Thoracic aorta (tissue), 2 donors: ENCODE measurements around the gene TARBP1. TPM values are rescaled to one million over a fixed set of nuclear protein-coding genes. Genes with fewer than 3 reads are reported as not detected.
A peak's percentile ranks its signal among the peaks of the same experiment; 100 is the strongest.

ENCODE experiments used
- ATAC-seq: fragments of 150-250 bp; one replicate; pipeline ENCODE4 v1.8.0; 2017; ENCODE audit warnings: low read depth; ENCODE audit not compliant: insufficient number of reproducible peaks, low FRiP score
- DNase-seq: peaks from one replicate; pipeline ENCODE4 v3.0.0-alpha.2; 2020; ENCODE audit warnings: low spot score
- H3K27ac ChIP-seq, 2 donors: fragments of 200-600 bp; sonication (generic); 1 replicate in 1 of 2; 2 replicates in 1 of 2; pipeline ENCODE4 v1.5.1; 2016; ENCODE audit warnings: mild to moderate bottlenecking in 2 of 2, moderate library complexity in 2 of 2
- H3K27me3 ChIP-seq: fragments of 200-600 bp; sonication (generic); replicated peaks from 2 replicates; pipeline ENCODE4 v1.6.0; 2016; ENCODE audit warnings: mild to moderate bottlenecking; ENCODE audit not compliant: insufficient read depth
- H3K36me3 ChIP-seq: fragments of 200-600 bp; sonication (generic); one replicate; pipeline ENCODE4 v1.5.1; 2016
- H3K4me1 ChIP-seq, 2 donors: fragments of 200-600 bp; sonication (generic); 1 replicate in 1 of 2; 2 replicates in 1 of 2; pipeline versions ENCODE4 v1.5.1 to v1.6.0; 2016; ENCODE audit warnings: low read depth in 2 of 2, mild to moderate bottlenecking in 1 of 2; ENCODE audit not compliant: control insufficient read depth in 1 of 2
- H3K4me3 ChIP-seq: fragments of 200-600 bp; sonication (generic); 2 replicates; pipeline ENCODE4 v1.5.1; 2016; ENCODE audit warnings: mild to moderate bottlenecking
- H3K9me3 ChIP-seq: fragments of 200-600 bp; sonication (generic); 2 replicates; pipeline ENCODE4 v1.5.1; 2016
- total RNA-seq, 2 donors: library from RNA; depleted of rRNA; stranded (reverse); fragments of >200 nt; gene quantifications; one replicate each; pipeline versions ENCODE4 v1.1.0 to v1.2.3, GENCODE V29; 2016
- TF ChIP-seq, protein P1 (sequence below): fragments of 200-600 bp; sonication (generic); IDR thresholded peaks from one replicate; pipeline ENCODE4 v1.5.1; 2019; ENCODE audit warnings: antibody characterized with exemption

Gene TARBP1, protein sequence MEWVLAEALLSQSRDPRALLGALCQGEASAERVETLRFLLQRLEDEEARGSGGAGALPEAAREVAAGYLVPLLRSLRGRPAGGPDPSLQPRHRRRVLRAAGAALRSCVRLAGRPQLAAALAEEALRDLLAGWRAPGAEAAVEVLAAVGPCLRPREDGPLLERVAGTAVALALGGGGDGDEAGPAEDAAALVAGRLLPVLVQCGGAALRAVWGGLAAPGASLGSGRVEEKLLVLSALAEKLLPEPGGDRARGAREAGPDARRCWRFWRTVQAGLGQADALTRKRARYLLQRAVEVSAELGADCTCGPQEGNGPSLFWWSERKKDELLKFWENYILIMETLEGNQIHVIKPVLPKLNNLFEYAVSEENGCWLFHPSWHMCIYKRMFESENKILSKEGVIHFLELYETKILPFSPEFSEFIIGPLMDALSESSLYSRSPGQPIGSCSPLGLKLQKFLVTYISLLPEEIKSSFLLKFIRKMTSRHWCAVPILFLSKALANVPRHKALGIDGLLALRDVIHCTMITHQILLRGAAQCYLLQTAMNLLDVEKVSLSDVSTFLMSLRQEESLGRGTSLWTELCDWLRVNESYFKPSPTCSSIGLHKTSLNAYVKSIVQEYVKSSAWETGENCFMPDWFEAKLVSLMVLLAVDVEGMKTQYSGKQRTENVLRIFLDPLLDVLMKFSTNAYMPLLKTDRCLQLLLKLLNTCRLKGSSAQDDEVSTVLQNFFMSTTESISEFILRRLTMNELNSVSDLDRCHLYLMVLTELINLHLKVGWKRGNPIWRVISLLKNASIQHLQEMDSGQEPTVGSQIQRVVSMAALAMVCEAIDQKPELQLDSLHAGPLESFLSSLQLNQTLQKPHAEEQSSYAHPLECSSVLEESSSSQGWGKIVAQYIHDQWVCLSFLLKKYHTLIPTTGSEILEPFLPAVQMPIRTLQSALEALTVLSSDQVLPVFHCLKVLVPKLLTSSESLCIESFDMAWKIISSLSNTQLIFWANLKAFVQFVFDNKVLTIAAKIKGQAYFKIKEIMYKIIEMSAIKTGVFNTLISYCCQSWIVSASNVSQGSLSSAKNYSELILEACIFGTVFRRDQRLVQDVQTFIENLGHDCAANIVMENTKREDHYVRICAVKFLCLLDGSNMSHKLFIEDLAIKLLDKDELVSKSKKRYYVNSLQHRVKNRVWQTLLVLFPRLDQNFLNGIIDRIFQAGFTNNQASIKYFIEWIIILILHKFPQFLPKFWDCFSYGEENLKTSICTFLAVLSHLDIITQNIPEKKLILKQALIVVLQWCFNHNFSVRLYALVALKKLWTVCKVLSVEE (N-terminal part only)
- total RNA-seq, result 10 to 100 TPM; 11.5 to 13.5 TPM

- ATAC-seq (peak; percentile 41), DNase-seq (no peak)
- H3K27me3 ChIP-seq, result no peaks in the 10 kb centered on the region
- H3K4me3 ChIP-seq, result peak within 1 kb of the TSS; percentile 83
- peak within 1 kb of the TSS; percentile 38 to 47 for H3K27ac ChIP-seq
- peaks cover 4 to 6% of the 10 kb centered on the region in 2 donors for H3K4me1 ChIP-seq
- no peaks in the 10 kb centered on the region for H3K36me3 ChIP-seq
- H3K9me3 ChIP-seq, result no peaks in the 10 kb centered on the region
- TF ChIP-seq, protein P1, sequence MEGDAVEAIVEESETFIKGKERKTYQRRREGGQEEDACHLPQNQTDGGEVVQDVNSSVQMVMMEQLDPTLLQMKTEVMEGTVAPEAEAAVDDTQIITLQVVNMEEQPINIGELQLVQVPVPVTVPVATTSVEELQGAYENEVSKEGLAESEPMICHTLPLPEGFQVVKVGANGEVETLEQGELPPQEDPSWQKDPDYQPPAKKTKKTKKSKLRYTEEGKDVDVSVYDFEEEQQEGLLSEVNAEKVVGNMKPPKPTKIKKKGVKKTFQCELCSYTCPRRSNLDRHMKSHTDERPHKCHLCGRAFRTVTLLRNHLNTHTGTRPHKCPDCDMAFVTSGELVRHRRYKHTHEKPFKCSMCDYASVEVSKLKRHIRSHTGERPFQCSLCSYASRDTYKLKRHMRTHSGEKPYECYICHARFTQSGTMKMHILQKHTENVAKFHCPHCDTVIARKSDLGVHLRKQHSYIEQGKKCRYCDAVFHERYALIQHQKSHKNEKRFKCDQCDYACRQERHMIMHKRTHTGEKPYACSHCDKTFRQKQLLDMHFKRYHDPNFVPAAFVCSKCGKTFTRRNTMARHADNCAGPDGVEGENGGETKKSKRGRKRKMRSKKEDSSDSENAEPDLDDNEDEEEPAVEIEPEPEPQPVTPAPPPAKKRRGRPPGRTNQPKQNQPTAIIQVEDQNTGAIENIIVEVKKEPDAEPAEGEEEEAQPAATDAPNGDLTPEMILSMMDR, result no peak
These were observed at the start of gene TARBP1 for GRCh38 chr1:234478481-234479309. Gene TARBP1, minus strand, starts transcription at chr1:234479179. Its CDS starts 76 bp downstream, at chr1:234479103.

DNA sequence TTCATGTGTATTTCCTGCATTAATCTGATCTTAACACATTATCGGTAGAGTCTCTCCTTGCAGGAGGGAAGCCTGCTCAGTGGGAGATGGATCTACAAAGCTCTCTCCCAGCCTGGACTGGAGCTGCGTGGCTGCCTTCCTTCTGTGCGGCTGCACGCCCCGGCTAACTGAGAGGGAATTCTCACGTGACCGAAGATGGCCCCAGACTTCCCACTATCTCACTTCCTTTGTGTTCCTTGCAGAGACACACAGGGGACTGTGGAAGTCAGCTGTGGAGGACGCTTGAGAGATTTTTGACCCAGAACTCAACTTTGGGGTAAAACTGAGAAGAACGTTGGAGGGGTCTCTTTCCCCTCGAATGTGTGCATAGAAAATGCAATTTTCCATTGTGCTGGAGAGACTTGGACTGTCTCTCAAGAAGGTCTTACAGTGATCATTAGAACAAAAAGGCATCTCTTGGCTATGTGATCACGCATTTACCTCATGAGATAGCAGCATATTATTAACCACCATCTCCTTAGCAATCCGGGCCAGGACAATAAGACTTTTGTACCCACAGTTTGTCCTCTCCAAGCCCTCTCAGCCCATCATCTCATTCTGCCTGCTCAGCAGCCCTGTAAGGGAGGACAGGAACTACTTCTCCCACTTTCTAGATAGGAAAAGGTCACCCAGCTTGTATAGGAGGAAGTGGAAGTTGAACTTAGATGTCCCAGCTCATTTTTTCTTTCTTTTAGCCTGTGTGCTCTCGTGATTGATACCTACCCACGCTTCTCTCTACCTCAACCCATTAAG, 49.3 kb upstream of the TARBP1 start:
- no peak for DNase-seq

GRCh38 chr1:234527346-234527745, 48.4 kb upstream of the TARBP1 start:
- Histone ChIP-seq H3K9me3 (no peaks in the 10 kb centered on the region), H3K27me3 (no peaks in the 10 kb centered on the region), H3K4me3 (no peak overlapping the region), H3K27ac (no peak overlapping the region), H3K36me3 (no peaks in the 10 kb centered on the region), H3K4me1 (peaks cover 33 to 66% of the 10 kb centered on the region in 2 donors)
- TF ChIP-seq, protein P1, result no peak
- DNase-seq, result no peak
- ATAC-seq, result no peak

More for the DNA sequence above, 49.3 kb upstream of the TARBP1 start:
- no peak for ATAC-seq
- H3K9me3 ChIP-seq, result no peaks in the 10 kb centered on the region
- no peaks in the 10 kb centered on the region for H3K36me3 ChIP-seq
- H3K27me3 ChIP-seq, result no peaks in the 10 kb centered on the region
- TF ChIP-seq, protein P1, result no peak
- H3K4me1 ChIP-seq, result peaks cover 34 to 67% of the 10 kb centered on the region in 2 donors
- no peak overlapping the region for H3K27ac ChIP-seq
- no peak overlapping the region for H3K4me3 ChIP-seq

DNA sequence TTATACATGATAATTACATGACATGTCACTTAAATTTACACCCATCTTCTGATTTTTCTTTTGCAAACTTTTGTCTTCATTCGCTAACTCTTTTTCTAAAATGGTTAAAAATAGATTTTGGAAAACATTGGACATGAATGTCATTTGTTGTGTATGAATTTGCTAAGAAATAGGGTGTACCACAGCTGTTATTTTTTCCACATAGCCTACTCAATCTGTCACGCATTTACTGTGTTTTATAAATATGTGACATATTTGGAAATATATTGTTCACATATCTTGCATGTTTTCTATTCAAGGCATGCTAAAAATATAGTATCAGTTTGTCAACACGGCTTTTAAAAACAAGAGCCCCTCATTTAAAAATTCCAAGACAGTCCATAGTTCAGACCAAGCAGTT, 47.9 kb upstream of the TARBP1 start:
- TF ChIP-seq, protein P1, result no peak
- Histone ChIP-seq H3K27ac (no peak overlapping the region), H3K4me1 (peaks cover 29 to 61% of the 10 kb centered on the region in 2 donors), H3K27me3 (no peaks in the 10 kb centered on the region), H3K36me3 (no peaks in the 10 kb centered on the region), H3K9me3 (no peaks in the 10 kb centered on the region), H3K4me3 (no peak overlapping the region)
- DNase-seq (no peak), ATAC-seq (no peak)
